SHP77 treated with DMSO at 0.1 percent for 48 hours (cell line): ENCODE data around the gene TDP1.
A peak's percentile ranks its signal among the peaks of the same experiment; 100 is the strongest.

ENCODE experiments used
- DNase-seq: peaks from one replicate; lab custom pipeline; 2025; lab: John Stamatoyannopoulos, UW

TDP1 gene

DNA sequence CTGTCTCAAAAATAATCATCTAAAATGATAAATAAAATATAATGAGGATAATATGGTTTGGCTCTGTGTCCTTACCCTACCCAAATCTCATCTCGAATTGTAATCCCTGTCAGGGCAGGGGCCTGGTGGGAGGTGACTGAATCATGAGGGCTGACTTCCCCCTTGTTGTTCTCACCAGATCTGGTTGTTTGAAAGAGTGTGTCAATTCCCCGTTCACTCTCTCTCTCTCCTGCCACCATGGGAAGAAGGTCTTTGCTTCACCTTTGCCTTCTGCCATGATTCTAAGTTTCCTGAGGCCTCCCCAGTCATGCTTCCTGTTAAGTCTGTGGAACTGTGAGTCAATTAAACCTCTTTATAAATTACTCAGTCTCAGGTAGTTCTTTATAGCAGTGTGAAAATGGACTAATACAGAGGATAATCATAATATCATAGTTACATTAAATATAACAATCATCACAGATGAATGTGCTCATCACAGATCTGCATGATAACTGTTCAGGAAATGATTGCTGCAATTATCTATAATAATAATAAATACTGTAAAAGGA lies 13.8 kb upstream of the TDP1 start:
- no peak for DNase-seq

DNA sequence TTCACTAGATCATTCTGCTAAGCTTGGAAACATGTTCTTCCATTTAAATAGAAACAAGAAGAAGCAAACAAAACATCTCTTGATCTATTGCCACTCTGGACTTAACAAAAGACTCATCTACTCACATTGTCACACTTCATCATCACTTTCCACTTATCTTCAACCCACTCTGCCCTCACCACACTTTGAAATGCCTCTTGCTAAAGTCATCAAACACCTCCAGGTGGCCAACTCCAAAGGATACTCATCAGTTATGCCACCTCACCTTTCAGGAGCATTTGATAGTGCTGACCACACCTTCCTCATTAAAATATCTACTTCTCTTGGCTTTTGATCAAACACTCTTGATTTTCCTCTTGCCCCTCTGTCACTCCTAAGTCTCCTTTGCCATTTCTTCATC lies 8.4 kb upstream of the TDP1 start:
- no peak for DNase-seq

DNA sequence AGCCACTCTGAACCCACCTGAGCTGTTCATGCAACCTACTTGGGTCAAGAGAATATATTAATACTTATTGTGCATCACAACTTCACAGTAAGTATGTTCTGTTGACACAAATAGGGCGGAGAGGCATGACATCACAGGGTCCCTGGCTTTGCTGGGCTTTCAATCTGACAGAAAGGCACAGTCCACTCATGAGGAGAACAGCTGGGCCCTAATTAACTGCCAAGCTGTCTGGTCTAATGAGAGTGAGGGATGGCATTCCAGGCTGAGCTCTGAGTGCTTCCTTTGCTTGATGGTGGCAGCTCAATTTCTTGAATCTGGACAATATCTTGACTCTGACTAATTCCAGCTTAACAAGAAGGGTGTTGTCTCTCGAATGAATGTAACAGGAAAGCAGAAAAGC lies 3.2 kb upstream of the TDP1 start:
- no peak for DNase-seq

- no peak for DNase-seq
These were observed 2.1 kb upstream of the TDP1 start for GRCh38 chr14:89953602-89954001.

GRCh38 chr14:89954070-89955021 lies 1.4 kb upstream of the TDP1 start, which contains the start of gene EFCAB11:
Gene EFCAB11, minus strand, starts transcription at chr14:89954730. Its CDS starts 70 bp downstream, at chr14:89954660.
- DNase-seq: peak; percentile 99

DNA sequence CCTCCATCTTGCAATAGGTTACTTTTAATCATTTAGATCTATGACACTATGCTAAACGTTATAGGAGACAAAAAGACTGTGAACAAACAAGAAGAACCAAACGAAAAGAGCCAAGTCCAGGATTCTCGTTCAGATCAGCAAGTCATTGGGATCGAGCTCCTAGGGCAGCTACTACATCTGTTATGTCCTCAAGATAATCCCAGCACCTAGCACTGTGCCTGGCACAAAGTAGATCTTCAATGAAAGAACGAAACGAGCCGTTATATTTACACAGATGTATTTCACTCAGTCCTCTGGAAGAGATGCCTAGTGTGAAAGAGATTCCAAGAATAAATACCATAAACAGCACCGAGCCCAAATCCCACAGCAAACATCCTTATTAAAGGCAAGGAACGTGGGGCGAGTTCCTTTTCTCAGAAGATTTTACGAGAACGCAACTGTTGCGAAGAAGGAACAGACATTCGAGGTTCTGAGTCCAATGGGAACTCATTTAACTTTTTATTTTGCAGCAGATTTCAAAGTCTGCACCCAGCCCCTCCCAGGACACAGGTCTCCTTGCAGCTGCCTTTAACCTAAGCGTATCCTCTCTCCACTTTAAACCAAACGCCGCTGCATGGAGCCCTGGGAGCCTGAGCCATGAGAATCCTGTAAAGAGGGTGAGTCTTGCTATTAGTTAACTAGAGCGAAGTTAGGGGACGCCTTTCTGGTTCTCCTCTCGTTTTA lies 544 bp upstream of the TDP1 start:
- DNase-seq: peak; percentile 83

GRCh38 chr14:89956661-89957009 lies 908 bp downstream of the TDP1 start:
- no peak for DNase-seq

GRCh38 chr14:89957376-89957775 lies 1.6 kb downstream of the TDP1 start:
- DNase-seq: no peak

DNA sequence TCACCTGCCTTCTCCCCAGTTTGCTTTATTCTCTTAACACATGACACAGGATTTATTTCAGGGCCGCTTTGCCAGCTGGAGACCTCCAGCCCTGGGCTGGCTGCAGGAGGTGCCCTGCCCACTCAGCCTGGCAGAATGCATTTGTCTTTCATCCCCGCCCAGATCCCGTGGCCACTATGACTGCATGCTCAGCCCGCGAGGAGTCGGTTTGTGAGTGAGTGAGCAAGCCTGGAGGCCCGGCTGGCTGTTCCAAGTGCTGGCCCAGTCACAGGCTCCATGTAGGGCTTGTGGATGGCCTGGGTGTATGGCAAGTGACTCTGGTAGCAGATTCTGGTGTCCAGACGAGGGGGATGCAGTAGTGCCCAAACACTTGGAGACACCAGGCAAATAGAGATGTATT lies 2.1 kb downstream of the TDP1 start:
- no peak for DNase-seq

- DNase-seq: no peak
These were observed 3.2 kb downstream of the TDP1 start for GRCh38 chr14:89958966-89959365.

DNA sequence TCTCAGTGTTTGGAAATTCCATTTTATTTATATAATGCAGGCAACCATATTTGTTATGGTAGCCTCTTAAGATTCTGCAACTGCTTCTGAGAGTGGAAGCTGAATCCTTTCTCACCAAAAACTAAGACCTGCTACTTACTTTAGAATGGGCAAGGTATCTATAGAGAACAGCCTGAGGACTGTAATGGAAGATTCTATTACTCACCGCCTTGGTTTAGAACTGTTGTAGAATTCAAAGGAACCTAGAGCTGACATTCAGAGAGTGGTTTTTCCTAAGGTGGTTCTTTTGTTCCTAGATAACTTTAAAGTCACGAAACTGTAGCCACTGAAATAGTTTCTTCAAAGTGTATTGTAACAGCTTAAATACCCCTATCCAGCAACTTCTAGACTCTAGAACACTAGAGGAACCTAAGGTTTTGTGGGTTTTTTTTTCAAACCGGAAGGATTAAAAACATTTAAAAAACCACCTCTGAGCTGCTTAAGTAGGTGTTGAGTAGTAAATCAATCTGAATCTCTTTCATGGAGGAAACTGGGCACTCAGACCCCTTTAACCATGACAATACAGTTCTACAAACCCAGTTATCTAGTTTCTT lies 4.2 kb downstream of the TDP1 start:
- DNase-seq: no peak

DNA sequence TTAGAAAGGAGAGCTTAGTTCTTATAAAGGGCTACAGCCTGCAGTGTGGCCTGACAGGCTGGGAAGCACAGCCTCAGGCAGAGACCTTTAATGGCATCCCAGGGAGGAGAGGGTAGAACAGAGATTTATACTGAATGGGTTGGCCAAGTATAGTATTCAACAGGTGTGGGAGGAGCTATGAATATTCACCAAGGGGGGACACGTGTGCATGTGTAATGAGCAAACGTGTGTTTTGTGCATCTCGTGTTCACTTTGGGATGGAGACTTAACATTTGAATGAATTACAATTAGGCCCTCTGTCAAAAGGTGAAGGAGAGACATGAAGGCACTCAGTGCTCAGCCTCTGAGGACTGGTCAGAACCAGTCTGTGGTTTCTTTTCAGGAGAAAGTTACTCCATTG lies 5.2 kb downstream of the TDP1 start:
- DNase-seq: no peak

DNA sequence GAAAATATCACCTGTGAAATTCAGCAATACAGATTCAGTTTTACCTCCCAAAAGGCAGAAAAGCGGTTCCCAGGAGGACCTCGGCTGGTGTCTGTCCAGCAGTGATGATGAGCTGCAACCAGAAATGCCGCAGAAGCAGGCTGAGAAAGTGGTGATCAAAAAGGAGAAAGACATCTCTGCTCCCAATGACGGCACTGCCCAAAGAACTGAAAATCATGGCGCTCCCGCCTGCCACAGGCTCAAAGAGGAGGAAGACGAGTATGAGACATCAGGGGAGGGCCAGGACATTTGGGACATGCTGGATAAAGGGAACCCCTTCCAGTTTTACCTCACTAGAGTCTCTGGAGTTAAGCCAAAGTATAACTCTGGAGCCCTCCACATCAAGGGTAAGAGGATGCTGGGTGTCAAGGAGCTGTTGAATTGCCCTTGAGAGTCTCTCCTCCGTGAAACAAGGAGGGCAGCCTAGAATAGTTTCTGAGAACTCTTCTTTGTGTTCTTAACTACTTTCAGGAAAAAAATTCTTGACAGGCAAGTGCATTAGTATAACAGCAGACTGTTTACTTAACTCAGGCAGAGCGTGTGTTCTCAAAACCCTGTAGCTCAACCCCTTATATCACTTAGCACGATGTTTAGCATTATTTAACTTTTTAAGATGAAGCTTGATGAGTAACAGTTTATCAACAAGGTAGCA lies 7.7 kb downstream of the TDP1 start:
- DNase-seq: no peak

- no peak for DNase-seq
These were observed 10.1 kb downstream of the TDP1 start for GRCh38 chr14:89965839-89966238.

DNA sequence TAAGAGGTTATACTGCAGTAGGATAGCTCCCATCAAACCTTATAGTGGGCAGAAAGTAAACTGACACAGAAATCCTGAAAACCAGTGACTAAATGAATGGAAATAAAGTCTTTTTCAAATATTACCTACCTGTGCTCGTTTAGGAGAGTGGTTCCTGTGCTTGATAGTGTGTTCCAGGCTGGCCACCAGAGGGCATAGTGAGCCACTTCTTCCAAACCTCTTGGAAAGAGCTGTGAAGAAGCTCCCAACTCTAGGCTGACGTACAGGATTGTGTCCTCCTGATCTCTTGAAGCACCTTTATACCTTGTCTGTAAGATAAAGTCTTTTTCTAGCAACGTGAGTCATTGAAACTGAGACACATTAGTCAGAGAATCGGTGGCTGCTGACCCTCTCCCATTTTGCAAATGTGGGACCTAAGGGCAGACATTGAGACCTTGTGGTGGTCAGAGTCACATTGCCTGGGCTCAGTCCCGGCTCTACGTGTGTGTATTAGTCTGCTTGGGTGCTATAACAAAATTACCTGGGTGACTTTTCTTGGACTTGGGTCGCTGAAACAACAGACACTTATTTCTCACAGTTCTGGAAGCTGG lies 17.6 kb downstream of the TDP1 start:
- peak; percentile 20 for DNase-seq

DNA sequence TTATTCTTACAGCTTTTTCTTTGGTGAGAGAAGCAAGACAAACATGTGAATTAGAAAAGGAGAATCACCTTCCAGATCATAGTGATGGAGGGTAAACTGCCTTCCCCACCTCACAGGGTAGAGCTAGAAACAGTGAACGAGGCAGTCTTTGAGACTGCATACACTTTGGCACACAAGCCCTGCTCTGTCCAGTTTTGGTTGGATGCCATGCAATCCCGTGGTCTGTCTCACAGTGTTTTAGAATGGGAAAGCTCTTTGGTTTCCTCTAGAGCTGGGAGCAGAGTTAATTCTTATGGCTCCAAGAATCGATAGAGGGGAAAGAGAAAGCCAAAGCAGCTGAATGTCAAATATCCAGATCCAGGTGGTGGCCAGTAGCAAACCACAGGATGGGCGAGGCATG lies 21.9 kb downstream of the TDP1 start:
- no peak for DNase-seq

DNA sequence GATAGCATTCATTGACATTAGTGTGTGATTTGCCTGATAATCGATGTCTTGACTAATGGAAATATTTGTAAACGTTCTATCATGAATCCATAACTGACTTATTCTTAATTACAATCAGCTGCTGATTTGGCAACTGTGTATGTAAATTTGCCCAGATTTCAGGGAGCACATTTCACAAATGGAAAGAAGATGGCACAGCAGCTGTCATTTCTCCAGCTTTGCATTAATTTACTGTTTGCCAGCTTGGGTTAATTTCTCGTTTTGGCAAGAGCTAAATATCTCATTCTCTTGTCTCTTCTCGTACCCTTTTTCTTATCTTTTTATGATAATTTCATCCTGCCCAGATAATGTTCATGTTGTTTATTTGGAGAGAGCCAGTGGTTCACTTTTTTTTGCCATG lies 22.9 kb downstream of the TDP1 start:
- DNase-seq: no peak

DNA sequence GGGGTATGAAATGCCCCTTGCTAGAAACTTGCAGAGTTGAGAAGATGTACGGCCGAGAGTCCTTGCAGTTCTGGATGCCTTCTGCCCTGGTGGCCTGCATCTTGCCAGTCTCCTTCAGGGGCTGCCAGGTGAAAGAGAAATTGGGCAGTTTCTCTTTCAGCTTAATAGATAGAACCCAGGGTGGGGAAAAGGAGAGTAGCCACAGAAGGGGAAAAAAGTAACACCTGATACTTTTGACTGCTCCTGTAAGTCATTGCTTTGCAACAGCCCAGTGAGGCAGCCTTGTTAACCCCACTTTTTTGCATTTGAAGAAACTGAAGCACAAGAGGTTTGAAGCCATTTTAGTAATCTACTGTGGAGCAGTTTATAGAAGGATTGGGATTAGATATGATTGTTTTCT lies 27.6 kb downstream of the TDP1 start:
- no peak for DNase-seq

DNA sequence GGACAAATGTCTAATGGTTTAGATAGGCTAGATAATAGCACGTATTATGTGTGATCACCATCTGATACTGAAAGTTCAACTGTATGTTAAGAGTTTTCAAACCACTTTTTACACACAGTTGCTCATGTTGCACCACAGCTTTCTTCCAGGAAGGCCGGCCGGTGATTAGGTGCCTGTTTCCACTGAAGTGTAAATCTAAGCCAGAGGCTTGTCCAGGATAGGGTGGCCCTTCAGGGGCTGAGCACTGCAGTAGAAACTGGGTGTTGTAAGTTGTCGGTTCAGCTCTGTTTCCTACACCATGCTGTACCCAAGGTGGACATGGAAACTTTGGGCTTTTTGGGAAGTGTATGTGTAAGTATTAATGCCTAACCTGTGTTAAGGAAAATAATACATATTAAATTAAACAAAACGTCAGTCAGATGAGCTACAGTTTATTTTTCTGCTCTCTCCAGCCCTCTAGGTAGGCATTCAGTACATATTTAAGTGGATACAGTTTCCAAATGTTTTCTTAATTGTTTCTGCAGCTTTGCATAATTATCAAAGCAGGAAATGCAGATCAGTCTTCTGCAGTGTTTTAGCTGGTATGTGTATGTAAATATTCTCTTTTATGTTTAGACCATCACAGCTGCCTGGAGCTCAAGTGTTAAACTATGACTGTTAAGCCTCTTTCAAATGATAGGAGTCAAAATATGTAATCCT lies 30.9 kb downstream of the TDP1 start:
- no peak for DNase-seq

DNA sequence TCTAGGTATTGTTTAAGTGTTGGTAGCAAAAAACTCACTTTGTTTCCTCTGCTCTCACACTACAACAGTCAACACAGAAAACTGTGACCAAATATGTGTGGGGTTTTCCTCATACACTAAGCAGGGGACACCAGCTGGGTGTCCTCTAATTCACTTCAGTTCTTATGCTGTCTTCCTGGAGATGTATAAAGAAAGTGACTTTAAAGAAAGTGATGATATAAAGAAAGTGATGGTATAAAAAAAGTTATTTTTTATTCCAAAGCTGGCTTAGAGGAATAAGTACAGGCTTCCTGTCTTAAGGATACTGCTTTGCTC lies 31.4 kb downstream of the TDP1 start:
- DNase-seq: no peak

GRCh38 chr14:89988787-89989186 lies 33.1 kb downstream of the TDP1 start:
- no peak for DNase-seq
